ENCODE measurements around the gene UBR7.
"Not testable (repeated sequence)": the region's sequence is repeated elsewhere in the genome, so short reads cannot be mapped to it uniquely, and the experiment has no call there.

The UBR7 gene

GRCh38 chr14:93220509-93220908 lies 13.5 kb downstream of the UBR7 start:
- Histone ChIP-seq H3K4me1 (ENCODE audit: insufficient read depth, low read length) (no peaks in the 10 kb centered on the region), H3K36me3 (ENCODE audit: insufficient read depth, low read length) (peaks cover 10% of the 10 kb centered on the region), H3K9me3 (ENCODE audit: control insufficient read depth, insufficient read depth, low read length) (no peaks in the 10 kb centered on the region), H3K9ac (ENCODE audit: low read depth, low read length) (no peak overlapping the region)

- H3K9me3 ChIP-seq (ENCODE audit: control insufficient read depth, insufficient read depth, low read length): no peaks in the 10 kb centered on the region
- H3K4me1 ChIP-seq (ENCODE audit: insufficient read depth, low read length): no peaks in the 10 kb centered on the region
- no peak overlapping the region for H3K9ac ChIP-seq (ENCODE audit: low read depth, low read length)
- H3K36me3 ChIP-seq (ENCODE audit: insufficient read depth, low read length): peaks cover 11% of the 10 kb centered on the region
These were observed 16.5 kb downstream of the UBR7 start for GRCh38 chr14:93223565-93223964.

- Histone ChIP-seq H3K36me3 (ENCODE audit: insufficient read depth, low read length) (peaks cover 11% of the 10 kb centered on the region), H3K9me3 (ENCODE audit: control insufficient read depth, insufficient read depth, low read length) (no peaks in the 10 kb centered on the region), H3K4me1 (ENCODE audit: insufficient read depth, low read length) (no peaks in the 10 kb centered on the region), H3K9ac (ENCODE audit: low read depth, low read length) (no peak overlapping the region)
These were observed 21.5 kb downstream of the UBR7 start for GRCh38 chr14:93228550-93228949.

GRCh38 chr14:93230539-93230938 lies 23.5 kb downstream of the UBR7 start:
- no peaks in the 10 kb centered on the region for H3K4me1 ChIP-seq (ENCODE audit: insufficient read depth, low read length)
- H3K36me3 ChIP-seq (ENCODE audit: insufficient read depth, low read length): peaks cover 7% of the 10 kb centered on the region
- no peak overlapping the region for H3K9ac ChIP-seq (ENCODE audit: low read depth, low read length)
- H3K9me3 ChIP-seq (ENCODE audit: control insufficient read depth, insufficient read depth, low read length): no peaks in the 10 kb centered on the region

- H3K4me1 ChIP-seq (ENCODE audit: insufficient read depth, low read length): no peaks in the 10 kb centered on the region
- no peak overlapping the region for H3K9ac ChIP-seq (ENCODE audit: low read depth, low read length)
- peaks cover 7% of the 10 kb centered on the region for H3K36me3 ChIP-seq (ENCODE audit: insufficient read depth, low read length)
- H3K9me3 ChIP-seq (ENCODE audit: control insufficient read depth, insufficient read depth, low read length): no peaks in the 10 kb centered on the region
These were observed 24.3 kb downstream of the UBR7 start for GRCh38 chr14:93231129-93231979.

- Histone ChIP-seq H3K9ac (ENCODE audit: low read depth, low read length) (no peak overlapping the region), H3K36me3 (ENCODE audit: insufficient read depth, low read length) (peaks cover 7% of the 10 kb centered on the region), H3K4me1 (ENCODE audit: insufficient read depth, low read length) (no peaks in the 10 kb centered on the region), H3K9me3 (ENCODE audit: control insufficient read depth, insufficient read depth, low read length) (no peaks in the 10 kb centered on the region)
These were observed 25.1 kb downstream of the UBR7 start for GRCh38 chr14:93232159-93232558.

GRCh38 chr14:93233078-93233477 lies 26.0 kb downstream of the UBR7 start:
- H3K9ac ChIP-seq (ENCODE audit: low read depth, low read length); H3K9me3 ChIP-seq (ENCODE audit: control insufficient read depth, insufficient read depth, low read length); H3K4me1 ChIP-seq (ENCODE audit: insufficient read depth, low read length); H3K36me3 ChIP-seq (ENCODE audit: insufficient read depth, low read length): not testable (repeated sequence)

GRCh38 chr14:93234798-93235197 lies 27.7 kb downstream of the UBR7 start:
- Histone ChIP-seq H3K9ac (ENCODE audit: low read depth, low read length) (no peak overlapping the region), H3K4me1 (ENCODE audit: insufficient read depth, low read length) (no peaks in the 10 kb centered on the region), H3K36me3 (ENCODE audit: insufficient read depth, low read length) (no peaks in the 10 kb centered on the region), H3K9me3 (ENCODE audit: control insufficient read depth, insufficient read depth, low read length) (no peaks in the 10 kb centered on the region)

GRCh38 chr14:93239869-93240677 lies 33.0 kb downstream of the UBR7 start:
- Histone ChIP-seq H3K9me3 (ENCODE audit: control insufficient read depth, insufficient read depth, low read length) (no peaks in the 10 kb centered on the region), H3K36me3 (ENCODE audit: insufficient read depth, low read length) (no peaks in the 10 kb centered on the region; the same call in 1 of the 2 replicates), H3K4me1 (ENCODE audit: insufficient read depth, low read length) (peaks cover 4% of the 10 kb centered on the region; the same call in 1 of the 2 replicates), H3K9ac (ENCODE audit: low read depth, low read length) (no peak overlapping the region)

- Histone ChIP-seq H3K36me3 (ENCODE audit: insufficient read depth, low read length) (no peaks in the 10 kb centered on the region; the same call in 1 of the 2 replicates), H3K9me3 (ENCODE audit: control insufficient read depth, insufficient read depth, low read length) (no peaks in the 10 kb centered on the region)
These were observed 33.6 kb downstream of the UBR7 start for GRCh38 chr14:93240678-93241000.

GRCh38 chr14:93245764-93246420 lies 38.8 kb downstream of the UBR7 start:
- Histone ChIP-seq H3K9ac (ENCODE audit: low read depth, low read length) (no peak overlapping the region), H3K9me3 (ENCODE audit: control insufficient read depth, insufficient read depth, low read length) (no peaks in the 10 kb centered on the region), H3K4me1 (ENCODE audit: insufficient read depth, low read length) (no peaks in the 10 kb centered on the region), H3K36me3 (ENCODE audit: insufficient read depth, low read length) (no peaks in the 10 kb centered on the region; the same call in 1 of the 2 replicates)

More at GRCh38 chr14:93240678-93241000, 33.6 kb downstream of the UBR7 start:
- Histone ChIP-seq H3K4me1 (ENCODE audit: insufficient read depth, low read length) (peaks cover 4% of the 10 kb centered on the region; the same call in 1 of the 2 replicates), H3K9ac (ENCODE audit: low read depth, low read length) (no peak overlapping the region)

- no peak overlapping the region for H3K9ac ChIP-seq (ENCODE audit: low read depth, low read length)
- H3K36me3 ChIP-seq (ENCODE audit: insufficient read depth, low read length): no peaks in the 10 kb centered on the region; the same call in 1 of the 2 replicates
- H3K9me3 ChIP-seq (ENCODE audit: control insufficient read depth, insufficient read depth, low read length): no peaks in the 10 kb centered on the region
- H3K4me1 ChIP-seq (ENCODE audit: insufficient read depth, low read length): no peaks in the 10 kb centered on the region
These were observed 39.5 kb downstream of the UBR7 start for GRCh38 chr14:93246534-93246933.

GRCh38 chr14:93249128-93249831 lies 42.2 kb downstream of the UBR7 start:
- no peak overlapping the region for H3K9ac ChIP-seq (ENCODE audit: low read depth, low read length)
- H3K9me3 ChIP-seq (ENCODE audit: control insufficient read depth, insufficient read depth, low read length): no peaks in the 10 kb centered on the region
- H3K36me3 ChIP-seq (ENCODE audit: insufficient read depth, low read length): no peaks in the 10 kb centered on the region; the same call in 1 of the 2 replicates
- no peaks in the 10 kb centered on the region for H3K4me1 ChIP-seq (ENCODE audit: insufficient read depth, low read length)

- H3K36me3 ChIP-seq (ENCODE audit: insufficient read depth, low read length): no peaks in the 10 kb centered on the region; the same call in 1 of the 2 replicates
- no peak overlapping the region for H3K9ac ChIP-seq (ENCODE audit: low read depth, low read length)
- no peaks in the 10 kb centered on the region for H3K4me1 ChIP-seq (ENCODE audit: insufficient read depth, low read length)
- H3K9me3 ChIP-seq (ENCODE audit: control insufficient read depth, insufficient read depth, low read length): no peaks in the 10 kb centered on the region
These were observed 55.4 kb downstream of the UBR7 start for GRCh38 chr14:93262446-93262845.

All from ES-I3 (cell line).